Head of caudate nucleus (tissue), 42 donors: Measurements from ENCODE around the gene CROT.
A peak's percentile ranks its signal among the peaks of the same experiment; 100 is the strongest.
"Not testable (repeated sequence)": the region's sequence is repeated elsewhere in the genome, so short reads cannot be mapped to it uniquely, and the experiment has no call there.

Experiments
- DNase-seq, 42 donors: peaks; one replicate each; pipeline versions ENCODE4 v3.0.0 to v3.0.0-alpha.2; 2020 to 2021; ENCODE audit warnings: mixed read lengths in 7 of 42
- intact Hi-C: fragments of 100-400 bp; cut with DNase I; formaldehyde crosslinking; loops from one replicate; pipeline ENCODE4 v1.15.0; 2022

CROT gene

GRCh38 chr7:87345166-87345927, at the start of gene CROT:
TSS of gene CROT (plus strand) at chr7:87345664. CDS start at chr7:87349069, 3,405 bp downstream.
- peak; percentile 96 to 99 (median 98) for DNase-seq
- intact Hi-C loops = loop anchor here (10.0 kb wide), 1 partner anchor 191 kb away; the partner anchor contains the start of gene DMTF1

- DNase-seq = no peak
- intact Hi-C loops = no loop called here
These were observed 44.7 kb upstream of the CROT start for GRCh38 chr7:87300756-87301155.

GRCh38 chr7:87310790-87311419, 34.6 kb upstream of the CROT start:
- no peak for DNase-seq
- intact Hi-C loops = loop anchor here (5.0 kb wide), 1 partner anchor 106 kb away; no protein-coding TSS in a partner anchor

GRCh38 chr7:87312215-87312865, 33.1 kb upstream of the CROT start:
- intact Hi-C loops = loop anchor here (5.0 kb wide), 1 partner anchor 105 kb away; no protein-coding TSS in a partner anchor
- DNase-seq = peak; percentile 10 to 89 (median 68)

GRCh38 chr7:87316097-87316700, 29.3 kb upstream of the CROT start:
- intact Hi-C loops = no loop called here
- DNase-seq = no peak

GRCh38 chr7:87316846-87317552, 28.5 kb upstream of the CROT start:
- intact Hi-C loops = no loop called here

GRCh38 chr7:87317691-87318245, 27.7 kb upstream of the CROT start:
- intact Hi-C loops = no loop called here
- no peak for DNase-seq

More at GRCh38 chr7:87316846-87317552, 28.5 kb upstream of the CROT start:
- no peak for DNase-seq

- intact Hi-C loops = no loop called here
- no peak for DNase-seq
These were observed 26.7 kb upstream of the CROT start for GRCh38 chr7:87318741-87319140.

GRCh38 chr7:87319154-87319581, 26.3 kb upstream of the CROT start:
- DNase-seq, intact Hi-C loops: not testable (repeated sequence)

GRCh38 chr7:87322912-87323311, 22.6 kb upstream of the CROT start:
- DNase-seq = no peak
- intact Hi-C loops = no loop called here

- DNase-seq = no peak
- intact Hi-C loops = no loop called here
These were observed 19.7 kb upstream of the CROT start for GRCh38 chr7:87325576-87326370.

- intact Hi-C loops = no loop called here
- DNase-seq = no peak
These were observed 17.2 kb upstream of the CROT start for GRCh38 chr7:87328281-87328680.

GRCh38 chr7:87330316-87330715, 15.1 kb upstream of the CROT start:
- intact Hi-C loops = no loop called here
- DNase-seq = no peak

- intact Hi-C loops = no loop called here
- no peak for DNase-seq
These were observed 14.5 kb upstream of the CROT start for GRCh38 chr7:87330942-87331341.

- intact Hi-C loops = no loop called here
These were observed 13.7 kb upstream of the CROT start for GRCh38 chr7:87331687-87332252.

GRCh38 chr7:87332321-87332720, 13.1 kb upstream of the CROT start:
- DNase-seq = no peak
- intact Hi-C loops = no loop called here

More at GRCh38 chr7:87331687-87332252, 13.7 kb upstream of the CROT start:
- no peak for DNase-seq

GRCh38 chr7:87336136-87336535, 9.3 kb upstream of the CROT start:
- no peak for DNase-seq
- intact Hi-C loops = no loop called here
